ENCODE results near the gene CPNE4.

CPNE4 gene

GRCh38 chr3:131821191-131821762, 213.5 kb downstream of the CPNE4 start:
- TF ChIP-seq, protein P1, sequence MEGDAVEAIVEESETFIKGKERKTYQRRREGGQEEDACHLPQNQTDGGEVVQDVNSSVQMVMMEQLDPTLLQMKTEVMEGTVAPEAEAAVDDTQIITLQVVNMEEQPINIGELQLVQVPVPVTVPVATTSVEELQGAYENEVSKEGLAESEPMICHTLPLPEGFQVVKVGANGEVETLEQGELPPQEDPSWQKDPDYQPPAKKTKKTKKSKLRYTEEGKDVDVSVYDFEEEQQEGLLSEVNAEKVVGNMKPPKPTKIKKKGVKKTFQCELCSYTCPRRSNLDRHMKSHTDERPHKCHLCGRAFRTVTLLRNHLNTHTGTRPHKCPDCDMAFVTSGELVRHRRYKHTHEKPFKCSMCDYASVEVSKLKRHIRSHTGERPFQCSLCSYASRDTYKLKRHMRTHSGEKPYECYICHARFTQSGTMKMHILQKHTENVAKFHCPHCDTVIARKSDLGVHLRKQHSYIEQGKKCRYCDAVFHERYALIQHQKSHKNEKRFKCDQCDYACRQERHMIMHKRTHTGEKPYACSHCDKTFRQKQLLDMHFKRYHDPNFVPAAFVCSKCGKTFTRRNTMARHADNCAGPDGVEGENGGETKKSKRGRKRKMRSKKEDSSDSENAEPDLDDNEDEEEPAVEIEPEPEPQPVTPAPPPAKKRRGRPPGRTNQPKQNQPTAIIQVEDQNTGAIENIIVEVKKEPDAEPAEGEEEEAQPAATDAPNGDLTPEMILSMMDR (IDR thresholded peaks at IDR 0.05; ENCODE audit: low read length), result no peak
- no peak for TF ChIP-seq EZH2phosphoT487 (IDR thresholded peaks at IDR 0.05; ENCODE audit: low read length)
- TF ChIP-seq EZH2 (optimal IDR thresholded peaks at IDR 0.05; ENCODE audit: low read depth, low read length), result no peak
- H2AFZ ChIP-seq (ENCODE audit: low read length), result no peak overlapping the region
- H4K20me1 ChIP-seq (ENCODE audit: insufficient read depth, low read length), result no peaks in the 10 kb centered on the region
- H3K4me1 ChIP-seq (ENCODE audit: low read length), result no peaks in the 10 kb centered on the region
- no peak overlapping the region for H3K4me3 ChIP-seq (ENCODE audit: low read length)
- no peaks in the 10 kb centered on the region for H3K9me2 ChIP-seq (replicated peaks; ENCODE audit: insufficient read depth, low read length)
- no peaks in the 10 kb centered on the region for H3K79me2 ChIP-seq (ENCODE audit: low read length)
- no peak overlapping the region for H3K4me2 ChIP-seq (ENCODE audit: low read depth, low read length)
- H3K27ac ChIP-seq (ENCODE audit: low read length), result no peak overlapping the region
- no peaks in the 10 kb centered on the region for H3K9me3 ChIP-seq (replicated peaks; ENCODE audit: insufficient read depth, low read length)
- DNase-seq, result no peak
- H3K36me3 ChIP-seq (replicated peaks; ENCODE audit: insufficient read depth, low read length), result no peaks in the 10 kb centered on the region
- no peaks in the 10 kb centered on the region for H3F3A ChIP-seq (ENCODE audit: insufficient read depth, low read length)
- H3K27me3 ChIP-seq (replicated peaks; ENCODE audit: insufficient read depth, low read length), result no peaks in the 10 kb centered on the region
- H3K9ac ChIP-seq (ENCODE audit: low read length), result no peak overlapping the region

DNA sequence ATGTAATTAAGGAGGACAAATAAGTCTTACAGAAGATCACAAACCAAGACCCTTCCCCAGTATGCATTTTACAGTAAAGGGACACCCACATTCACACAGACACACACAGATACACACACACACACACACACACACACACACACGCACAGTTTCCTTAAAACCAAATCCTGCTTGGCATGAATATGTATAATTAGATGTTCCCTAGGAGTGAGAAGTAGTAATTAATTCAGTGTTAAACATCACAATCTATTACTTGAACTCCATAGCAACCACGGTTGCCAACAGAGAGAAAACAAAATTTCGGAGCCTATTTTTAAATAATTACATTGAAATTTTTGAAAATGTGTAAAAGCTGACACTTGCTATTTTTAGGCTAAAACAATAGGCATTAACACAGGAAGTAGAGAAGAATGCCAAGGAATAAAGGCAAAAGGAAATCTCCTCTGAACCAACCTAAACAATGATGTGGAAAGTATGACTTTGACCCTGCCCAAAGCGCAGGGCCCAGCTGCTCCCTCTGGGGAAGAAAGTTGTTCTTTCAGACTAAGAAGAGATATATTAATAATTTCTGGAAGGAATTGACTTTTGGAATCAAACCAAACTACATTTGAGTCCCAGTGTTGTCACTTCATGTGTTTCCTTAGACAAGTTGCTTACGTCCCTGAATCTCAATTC, 215.3 kb downstream of the CPNE4 start:
- no peaks in the 10 kb centered on the region for H3K79me2 ChIP-seq (ENCODE audit: low read length)
- no peaks in the 10 kb centered on the region for H3K27me3 ChIP-seq (replicated peaks; ENCODE audit: insufficient read depth, low read length)
- no peak overlapping the region for H3K4me3 ChIP-seq (ENCODE audit: low read length)
- H3K9me3 ChIP-seq (replicated peaks; ENCODE audit: insufficient read depth, low read length), result no peaks in the 10 kb centered on the region
- TF ChIP-seq EZH2 (optimal IDR thresholded peaks at IDR 0.05; ENCODE audit: low read depth, low read length) (no peak), EZH2phosphoT487 (IDR thresholded peaks at IDR 0.05; ENCODE audit: low read length) (no peak)
- TF ChIP-seq, protein P1 (IDR thresholded peaks at IDR 0.05; ENCODE audit: low read length), result no peak
- H4K20me1 ChIP-seq (ENCODE audit: insufficient read depth, low read length), result no peaks in the 10 kb centered on the region
- H3K4me2 ChIP-seq (ENCODE audit: low read depth, low read length), result no peak overlapping the region
- H2AFZ ChIP-seq (ENCODE audit: low read length), result no peak overlapping the region
- H3F3A ChIP-seq (ENCODE audit: insufficient read depth, low read length), result no peaks in the 10 kb centered on the region
- no peak overlapping the region for H3K9ac ChIP-seq (ENCODE audit: low read length)
- H3K9me2 ChIP-seq (replicated peaks; ENCODE audit: insufficient read depth, low read length), result no peaks in the 10 kb centered on the region
- H3K36me3 ChIP-seq (replicated peaks; ENCODE audit: insufficient read depth, low read length), result no peaks in the 10 kb centered on the region
- DNase-seq, result no peak
- H3K4me1 ChIP-seq (ENCODE audit: low read length), result no peaks in the 10 kb centered on the region
- H3K27ac ChIP-seq (ENCODE audit: low read length), result no peak overlapping the region

DNA sequence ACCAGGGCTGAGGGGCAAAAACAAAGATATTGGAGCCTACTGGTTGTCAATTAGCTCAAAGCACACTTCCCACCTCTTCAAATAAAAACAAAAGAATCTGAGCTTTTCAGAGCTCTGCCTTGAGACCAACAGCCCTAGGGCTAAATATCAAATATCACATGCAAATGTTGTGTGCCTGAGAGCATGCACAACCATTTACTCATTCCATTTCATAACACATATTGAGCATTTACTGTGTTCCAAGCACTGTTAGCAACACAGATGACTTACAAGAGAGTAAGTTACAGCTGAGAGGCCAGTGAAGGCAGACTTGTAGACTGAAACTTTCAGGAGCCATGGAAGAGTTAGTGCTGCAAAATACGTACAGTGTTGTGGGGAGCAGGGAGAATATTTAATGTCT, 222.4 kb downstream of the CPNE4 start:
- no peak for DNase-seq
- Histone ChIP-seq H3K4me3 (ENCODE audit: low read length) (no peak overlapping the region), H3K36me3 (replicated peaks; ENCODE audit: insufficient read depth, low read length) (no peaks in the 10 kb centered on the region), H3K9me2 (replicated peaks; ENCODE audit: insufficient read depth, low read length) (no peaks in the 10 kb centered on the region), H3K79me2 (ENCODE audit: low read length) (no peaks in the 10 kb centered on the region), H3K27me3 (replicated peaks; ENCODE audit: insufficient read depth, low read length) (no peaks in the 10 kb centered on the region), H3K9me3 (replicated peaks; ENCODE audit: insufficient read depth, low read length) (no peaks in the 10 kb centered on the region), H3K4me2 (ENCODE audit: low read depth, low read length) (no peak overlapping the region), H3K9ac (ENCODE audit: low read length) (no peak overlapping the region), H3F3A (ENCODE audit: insufficient read depth, low read length) (no peaks in the 10 kb centered on the region), H3K27ac (ENCODE audit: low read length) (no peak overlapping the region), H3K4me1 (ENCODE audit: low read length) (no peaks in the 10 kb centered on the region), H4K20me1 (ENCODE audit: insufficient read depth, low read length) (no peaks in the 10 kb centered on the region), H2AFZ (ENCODE audit: low read length) (no peak overlapping the region)
- TF ChIP-seq EZH2phosphoT487 (IDR thresholded peaks at IDR 0.05; ENCODE audit: low read length) (no peak), EZH2 (optimal IDR thresholded peaks at IDR 0.05; ENCODE audit: low read depth, low read length) (no peak)
- TF ChIP-seq, protein P1 (IDR thresholded peaks at IDR 0.05; ENCODE audit: low read length), result no peak
